IMR-90 (cell line): ENCODE data around the gene SLC2A6. TPM values are rescaled to one million over a fixed set of nuclear protein-coding genes. Genes with fewer than 3 reads are reported as not detected.

ENCODE experiments used
- ATAC-seq: fragments of 200-7000 bp; cut with Tn5 transposase; 2 replicates; pipeline ENCODE4 v1.9.1; 2020; ENCODE audit warnings: low read depth, mild to moderate bottlenecking, moderate library complexity
- BruUV-seq: library from RNA; stranded (reverse); fragments of 400-500 nt; replicated peaks from 2 replicates; lab custom pipeline; 2021; lab: Mats Ljungman, UMichigan
- CTCF ChIA-PET: fragments of 300-600 bp; formaldehyde crosslinking; extraction: SDS; loops from one replicate; lab custom pipeline; 2021; ENCODE audit warnings: antibody characterized with exemption; lab: Yijun Ruan, JAX
- POLR2A ChIA-PET: fragments of 300-600 bp; sonication (Branson Sonifier 250); formaldehyde crosslinking; loops from one replicate; lab custom pipeline; 2022; ENCODE audit warnings: antibody characterized with exemption; ENCODE audit not compliant: unreplicated experiment; lab: Charles Lee
- DNase-seq: peaks from one replicate; pipeline ENCODE4 v3.0.0; 2013
- H2AFZ ChIP-seq: replicated peaks from 2 replicates; pipeline ENCODE3; 2013; ENCODE audit warnings: low read length, mild to moderate bottlenecking; ENCODE audit not compliant: poor library complexity
- H2AK5ac ChIP-seq: 2 replicates; pipeline ENCODE4 v1.6.1; 2013; ENCODE audit warnings: low read depth, low read length, inconsistent platforms
- H2AK9ac ChIP-seq: replicated peaks from 2 replicates; pipeline ENCODE3; 2013; ENCODE audit warnings: mild to moderate bottlenecking, low read depth, low read length, moderate library complexity; ENCODE audit not compliant: poor library complexity
- H2BK120ac ChIP-seq: 2 replicates; pipeline ENCODE4 v1.6.1; 2013; ENCODE audit warnings: low read depth, low read length, inconsistent platforms
- H2BK15ac ChIP-seq: 3 replicates; pipeline ENCODE4 v1.6.1; 2013; ENCODE audit warnings: low read depth, low read length, inconsistent platforms
- H2BK20ac ChIP-seq: 2 replicates; pipeline ENCODE4 v1.6.1; 2013; ENCODE audit warnings: low read depth, mild to moderate bottlenecking, inconsistent platforms, low read length, moderate library complexity
- H2BK5ac ChIP-seq: 2 replicates; pipeline ENCODE4 v1.6.1; 2013; ENCODE audit warnings: mild to moderate bottlenecking, low read depth, low read length, inconsistent platforms; ENCODE audit not compliant: poor library complexity, severe bottlenecking
- H3K14ac ChIP-seq: replicated peaks from 2 replicates; pipeline ENCODE4 v1.6.1; 2013; ENCODE audit warnings: low read depth, low read length, inconsistent platforms
- H3K18ac ChIP-seq: 2 replicates; pipeline ENCODE4 v1.6.1; 2013; ENCODE audit warnings: low read depth, low read length, control low read depth
- H3K23ac ChIP-seq: 2 replicates; pipeline ENCODE4 v1.6.1; 2013; ENCODE audit warnings: low read depth, low read length, inconsistent platforms
- H3K27ac ChIP-seq: 2 replicates; pipeline ENCODE4 v1.5.1; 2013; ENCODE audit warnings: mild to moderate bottlenecking, control low read depth, low read length; ENCODE audit not compliant: insufficient read depth
- H3K27me3 ChIP-seq: 2 replicates; pipeline ENCODE4 v1.6.1; 2013; ENCODE audit warnings: low read length; ENCODE audit not compliant: control insufficient read depth, insufficient read depth
- H3K36me3 ChIP-seq: 2 replicates; pipeline ENCODE4 v1.6.1; 2013; ENCODE audit warnings: low read length, mixed read lengths; ENCODE audit not compliant: control insufficient read depth, insufficient read depth
- H3K4ac ChIP-seq: 2 replicates; pipeline ENCODE4 v1.6.1; 2013; ENCODE audit warnings: low read depth, low read length, inconsistent platforms
- H3K4me1 ChIP-seq: 2 replicates; pipeline ENCODE4 v1.6.1; 2013; ENCODE audit warnings: low read length, mixed read lengths; ENCODE audit not compliant: control insufficient read depth, insufficient read depth
- H3K4me2 ChIP-seq: 2 replicates; pipeline ENCODE4 v1.6.1; 2013; ENCODE audit warnings: low read depth, mild to moderate bottlenecking, control low read depth, low read length, moderate library complexity
- H3K4me3 ChIP-seq: 2 replicates; pipeline ENCODE4 v1.5.1; 2013; ENCODE audit warnings: low read depth, mild to moderate bottlenecking, control low read depth, low read length, moderate library complexity; ENCODE audit not compliant: insufficient read depth
- H3K56ac ChIP-seq: 2 replicates; pipeline ENCODE4 v1.6.1; 2013; ENCODE audit warnings: low read length, inconsistent platforms; ENCODE audit not compliant: insufficient read depth; ENCODE audit errors: extremely low read depth
- H3K79me1 ChIP-seq, 2 experiments: 2 replicates each; pipeline ENCODE4 v1.6.1; 2013; ENCODE audit warnings: low read length in 2 of 2, inconsistent platforms in 1 of 2, low read depth in 1 of 2
- H3K9ac ChIP-seq: 2 replicates; pipeline ENCODE4 v1.6.1; 2013; ENCODE audit warnings: low read depth, low read length, control low read depth
- H3K9me1 ChIP-seq: 2 replicates; pipeline ENCODE4 v1.6.1; 2013; ENCODE audit warnings: low read length, inconsistent platforms; ENCODE audit not compliant: insufficient read depth
- H3K9me3 ChIP-seq: 2 replicates; pipeline ENCODE4 v1.6.1; 2013; ENCODE audit warnings: low read length; ENCODE audit not compliant: control insufficient read depth, insufficient read depth
- H4K20me1 ChIP-seq: 2 replicates; pipeline ENCODE4 v1.6.1; 2013; ENCODE audit warnings: low read length, inconsistent platforms; ENCODE audit not compliant: insufficient read depth
- H4K5ac ChIP-seq: 2 replicates; pipeline ENCODE4 v1.6.1; 2013; ENCODE audit warnings: mild to moderate bottlenecking, low read depth, low read length, control low read depth
- H4K8ac ChIP-seq, 2 experiments: 2 replicates each; pipeline ENCODE4 v1.6.1; 2013; ENCODE audit warnings: low read depth in 2 of 2, low read length in 2 of 2, control low read depth in 1 of 2, inconsistent platforms in 1 of 2
- H4K91ac ChIP-seq: 2 replicates; pipeline ENCODE4 v1.6.1; 2013; ENCODE audit warnings: low read depth, low read length, inconsistent platforms; ENCODE audit not compliant: insufficient read depth
- BHLHE40 ChIP-seq: fragments of 150-350 bp; IDR thresholded peaks from 2 replicates; pipeline ENCODE4 v1.6.1; 2016; ENCODE audit warnings: mild to moderate bottlenecking, low read depth, low read length
- CEBPB ChIP-seq: IDR thresholded peaks from 2 replicates; pipeline ENCODE4 v1.6.1; 2012; ENCODE audit warnings: low read depth, low read length, improper control_type of control experiment
- CHD1 ChIP-seq: IDR thresholded peaks from 2 replicates; pipeline ENCODE4 v1.6.1; 2012; ENCODE audit warnings: low read depth, low read length, improper control_type of control experiment
- FOS ChIP-seq: fragments of 150-350 bp; IDR thresholded peaks from 2 replicates; pipeline ENCODE4 v1.6.1; 2016; ENCODE audit warnings: low read depth, low read length
- MAFK ChIP-seq: IDR thresholded peaks from 2 replicates; pipeline ENCODE4 v1.6.1; 2012; ENCODE audit warnings: low read depth, low read length, improper control_type of control experiment
- MAZ ChIP-seq: IDR thresholded peaks from 2 replicates; pipeline ENCODE4 v1.6.1; 2012; ENCODE audit warnings: low read depth, mild to moderate bottlenecking, low read length, improper control_type of control experiment, moderate library complexity, borderline replicate concordance
- MXI1 ChIP-seq: IDR thresholded peaks from 2 replicates; pipeline ENCODE4 v1.6.1; 2012; ENCODE audit warnings: low read depth, mild to moderate bottlenecking, low read length, moderate library complexity, borderline replicate concordance
- NFE2L2 ChIP-seq: fragments of 150-350 bp; IDR thresholded peaks from 2 replicates; pipeline ENCODE4 v1.6.1; 2016; ENCODE audit warnings: low read depth, mild to moderate bottlenecking, low read length
- POLR2A ChIP-seq: IDR thresholded peaks from 2 replicates; pipeline ENCODE4 v1.6.1; 2012; ENCODE audit warnings: mild to moderate bottlenecking, low read depth, low read length
- RAD21 ChIP-seq: IDR thresholded peaks from 2 replicates; pipeline ENCODE4 v1.6.1; 2012; ENCODE audit warnings: low read length, improper control_type of control experiment
- RCOR1 ChIP-seq: IDR thresholded peaks from 2 replicates; pipeline ENCODE4 v1.6.1; 2012; ENCODE audit warnings: mild to moderate bottlenecking, low read length, improper control_type of control experiment; ENCODE audit not compliant: insufficient replicate concordance
- RFX5 ChIP-seq: IDR thresholded peaks from 2 replicates; pipeline ENCODE4 v1.8.0; 2012; ENCODE audit warnings: low read depth, mild to moderate bottlenecking, low read length, moderate library complexity
- SMC3 ChIP-seq: fragments of 150-350 bp; IDR thresholded peaks from 2 replicates; pipeline ENCODE4 v1.6.1; 2016; ENCODE audit warnings: low read depth, mild to moderate bottlenecking, antibody characterized with exemption, low read length, moderate library complexity
- USF2 ChIP-seq: fragments of 150-350 bp; IDR thresholded peaks from 2 replicates; pipeline ENCODE4 v1.6.1; 2017; ENCODE audit warnings: mild to moderate bottlenecking, antibody characterized with exemption, low read length, low read depth
- WGBS, 2 experiments: methylation state at CpG; one replicate each; pipeline versions ENCODE4 v1.1.5 to v1.1.7; 2013; ENCODE audit warnings: missing lambda C conversion rate in 2 of 2; ENCODE audit not compliant: insufficient read length in 1 of 2; ENCODE audit errors: extremely low coverage in 2 of 2; 5-methylcytosine and 5-hydroxymethylcytosine counted together
- dilution Hi-C: fragments of 300-500 bp; cut with HindIII; formaldehyde crosslinking; loops from one replicate; pipeline ENCODE4 v1.14.3; 2018; ENCODE audit warnings: low sequenced_read_pairs; ENCODE audit not compliant: unreplicated experiment
- in situ Hi-C: fragments of 300-500 bp; cut with MboI; formaldehyde crosslinking; loops from 3 replicates; pipeline ENCODE4 v1.14.3; 2019; ENCODE audit warnings: low sequenced_read_pairs, inconsistent platforms, mixed read lengths
- intact Hi-C: fragments of 100-400 bp; cut with micrococcal nuclease; formaldehyde crosslinking; loops from 2 replicates; pipeline ENCODE4 v1.10.0; 2022
- polyA plus RNA-seq, 3 experiments: library from polyadenylated mRNA; depleted of rRNA; stranded (reverse); fragments of >200 nt; gene quantifications; 2 replicates each; pipeline ENCODE4 v1.2.3, GENCODE V29; 2012; ENCODE audit warnings: low replicate concordance in 1 of 3
- total RNA-seq: library from RNA; depleted of rRNA; stranded (reverse); fragments of >200 nt; gene quantifications from 2 replicates; pipeline ENCODE4 v1.2.3, GENCODE V29; 2012
- TF ChIP-seq, protein P1 (sequence below): fragments of 150-350 bp; IDR thresholded peaks from 2 replicates; pipeline ENCODE4 v1.6.1; 2016; ENCODE audit warnings: low read depth, mild to moderate bottlenecking, low read length, moderate library complexity, borderline replicate concordance
- TF ChIP-seq, protein P2 (sequence below): conservative IDR thresholded peaks from 2 replicates; pipeline ENCODE4 v1.5.1; 2012; ENCODE audit warnings: mild to moderate bottlenecking, low read depth, low read length, improper control_type of control experiment

The SLC2A6 gene
- total and polyA plus RNA-seq, 2 of the 4 experiments (the other 2 are of a cell fraction): 2.9 to 8.5 TPM

- H4K20me1 ChIP-seq: no peaks in the 10 kb centered on the region
- H2AK9ac ChIP-seq: peak overlapping the region; percentile 55
- ATAC-seq (no peak), DNase-seq (no peak)
- ChIA-PET POLR2A (no interaction called here), CTCF (no interaction called here)
- no peaks in the 10 kb centered on the region for H3K9me1 ChIP-seq
- H3K4me2 ChIP-seq: no peak overlapping the region
- no peak overlapping the region for H3K18ac ChIP-seq
- no peak overlapping the region for H2BK15ac ChIP-seq
- H3K23ac ChIP-seq: no peak overlapping the region
- intact Hi-C loops: no loop called here
- no peak overlapping the region for H2AK5ac ChIP-seq
- peaks cover 15% of the 10 kb centered on the region for H3K27me3 ChIP-seq
- H3K14ac ChIP-seq: no peak overlapping the region
- in situ Hi-C loops: no loop called here
- H3K56ac ChIP-seq: no peak overlapping the region
- no peaks in the 10 kb centered on the region for H3K79me1 ChIP-seq
- H2AFZ ChIP-seq: no peak overlapping the region
- no peak overlapping the region for H4K91ac ChIP-seq
- no peak overlapping the region for H3K4me3 ChIP-seq
- H4K5ac ChIP-seq: no peak overlapping the region
- H3K9ac ChIP-seq: no peak overlapping the region
- no peaks in the 10 kb centered on the region for H3K4me1 ChIP-seq
- 89% methylated on average over 7 of the region's 15 CpGs; no CpG with 5 or more reads in 1 of the 2 experiments for WGBS, 2 experiments
- TF ChIP-seq RAD21: no peak
- TF ChIP-seq RCOR1: no peak
- no peak for TF ChIP-seq RFX5
- no peak for TF ChIP-seq MAZ
- TF ChIP-seq USF2: no peak
- TF ChIP-seq CEBPB: no peak
- no peak for TF ChIP-seq NFE2L2
- TF ChIP-seq BHLHE40: no peak
- no peak for TF ChIP-seq FOS
- TF ChIP-seq, protein P1, sequence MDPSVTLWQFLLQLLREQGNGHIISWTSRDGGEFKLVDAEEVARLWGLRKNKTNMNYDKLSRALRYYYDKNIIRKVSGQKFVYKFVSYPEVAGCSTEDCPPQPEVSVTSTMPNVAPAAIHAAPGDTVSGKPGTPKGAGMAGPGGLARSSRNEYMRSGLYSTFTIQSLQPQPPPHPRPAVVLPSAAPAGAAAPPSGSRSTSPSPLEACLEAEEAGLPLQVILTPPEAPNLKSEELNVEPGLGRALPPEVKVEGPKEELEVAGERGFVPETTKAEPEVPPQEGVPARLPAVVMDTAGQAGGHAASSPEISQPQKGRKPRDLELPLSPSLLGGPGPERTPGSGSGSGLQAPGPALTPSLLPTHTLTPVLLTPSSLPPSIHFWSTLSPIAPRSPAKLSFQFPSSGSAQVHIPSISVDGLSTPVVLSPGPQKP: no peak
- TF ChIP-seq POLR2A: no peak
- TF ChIP-seq SMC3: no peak
- no peak for TF ChIP-seq MXI1
- TF ChIP-seq CHD1: no peak
- TF ChIP-seq, protein P2, sequence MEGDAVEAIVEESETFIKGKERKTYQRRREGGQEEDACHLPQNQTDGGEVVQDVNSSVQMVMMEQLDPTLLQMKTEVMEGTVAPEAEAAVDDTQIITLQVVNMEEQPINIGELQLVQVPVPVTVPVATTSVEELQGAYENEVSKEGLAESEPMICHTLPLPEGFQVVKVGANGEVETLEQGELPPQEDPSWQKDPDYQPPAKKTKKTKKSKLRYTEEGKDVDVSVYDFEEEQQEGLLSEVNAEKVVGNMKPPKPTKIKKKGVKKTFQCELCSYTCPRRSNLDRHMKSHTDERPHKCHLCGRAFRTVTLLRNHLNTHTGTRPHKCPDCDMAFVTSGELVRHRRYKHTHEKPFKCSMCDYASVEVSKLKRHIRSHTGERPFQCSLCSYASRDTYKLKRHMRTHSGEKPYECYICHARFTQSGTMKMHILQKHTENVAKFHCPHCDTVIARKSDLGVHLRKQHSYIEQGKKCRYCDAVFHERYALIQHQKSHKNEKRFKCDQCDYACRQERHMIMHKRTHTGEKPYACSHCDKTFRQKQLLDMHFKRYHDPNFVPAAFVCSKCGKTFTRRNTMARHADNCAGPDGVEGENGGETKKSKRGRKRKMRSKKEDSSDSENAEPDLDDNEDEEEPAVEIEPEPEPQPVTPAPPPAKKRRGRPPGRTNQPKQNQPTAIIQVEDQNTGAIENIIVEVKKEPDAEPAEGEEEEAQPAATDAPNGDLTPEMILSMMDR: no peak
- no peak for TF ChIP-seq MAFK
- no peak overlapping the region for H3K27ac ChIP-seq
- H3K9me3 ChIP-seq: no peaks in the 10 kb centered on the region
- no TSS peak for BruUV-seq
- H2BK20ac ChIP-seq: no peak overlapping the region
- H3K36me3 ChIP-seq: no peaks in the 10 kb centered on the region
- H2BK5ac ChIP-seq: no peak overlapping the region
- no peak overlapping the region for H2BK120ac ChIP-seq
- H3K4ac ChIP-seq: no peak overlapping the region
- no peak overlapping the region for H4K8ac ChIP-seq
- dilution Hi-C loops: no loop called here
These were observed 35.7 kb downstream of the SLC2A6 start for GRCh38 chr9:133443248-133443647.
